SK-N-DZ (cell line): ENCODE results near the gene DENND6A.
"Not testable (repeated sequence)": the region's sequence is repeated elsewhere in the genome, so short reads cannot be mapped to it uniquely, and the experiment has no call there.

Experiments used
- DNase-seq: peaks from one replicate; pipeline ENCODE4 v3.0.0-alpha.2; 2015; ENCODE audit warnings: low spot score

DENND6A gene

DNA sequence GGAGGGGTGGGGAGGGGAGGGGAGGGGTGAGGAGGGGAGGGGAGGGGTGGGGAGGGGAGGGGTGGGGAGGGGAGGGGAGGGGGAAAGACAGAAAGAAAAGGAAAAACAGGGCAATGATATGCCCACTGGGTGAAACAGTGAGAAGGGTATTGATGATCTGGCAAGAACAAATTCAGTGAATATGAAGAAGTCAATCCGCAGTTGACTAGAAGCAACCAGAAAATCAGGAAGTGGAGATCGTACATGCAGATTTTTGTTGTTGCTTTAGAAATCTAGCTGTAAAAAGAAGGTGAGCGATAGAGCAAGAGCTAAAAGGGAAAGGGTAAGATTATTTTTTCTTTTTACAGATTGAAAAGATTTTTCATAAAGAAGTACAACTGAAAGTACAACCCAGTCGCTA, 48.1 kb downstream of the DENND6A start:
- no peak for DNase-seq

DNA sequence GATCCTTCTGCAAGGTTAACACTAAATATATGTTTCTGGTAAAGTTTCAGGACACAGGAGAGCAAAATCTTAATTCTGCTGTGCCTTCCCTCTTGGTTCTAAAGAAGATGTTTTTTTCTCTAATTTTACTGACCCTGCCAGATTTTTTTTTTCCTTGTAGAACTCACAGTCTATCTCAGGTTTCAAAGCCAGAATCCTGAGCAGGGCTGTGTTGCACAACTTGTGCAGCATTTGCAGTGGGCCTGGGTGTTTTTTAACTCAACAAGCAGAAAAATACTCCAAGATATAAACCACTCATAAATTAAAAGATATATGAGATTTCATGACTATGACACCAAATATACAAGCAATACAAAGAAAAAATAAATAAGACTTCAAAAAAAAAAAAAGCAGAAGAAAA, 55.5 kb downstream of the DENND6A start:
- DNase-seq: no peak

DNA sequence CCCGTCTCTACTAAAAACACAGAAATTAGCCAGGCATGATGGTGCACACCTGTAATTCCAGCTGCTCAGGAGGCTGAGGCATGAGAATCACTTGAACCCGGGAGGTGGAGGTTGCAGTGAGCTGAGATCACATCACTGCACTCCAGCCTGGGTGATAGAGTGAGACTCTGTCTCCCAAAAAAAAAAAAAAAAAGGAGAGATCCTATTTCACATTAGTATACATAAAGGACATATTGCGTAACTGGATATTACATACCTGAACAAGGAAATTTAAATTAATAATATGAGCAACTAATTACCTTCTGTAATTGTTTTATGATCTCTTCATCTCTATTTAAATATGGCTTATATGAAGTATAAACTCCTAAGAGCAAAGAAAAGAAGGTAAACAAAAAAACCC, 58.6 kb downstream of the DENND6A start:
- DNase-seq: not testable (repeated sequence)

DNA sequence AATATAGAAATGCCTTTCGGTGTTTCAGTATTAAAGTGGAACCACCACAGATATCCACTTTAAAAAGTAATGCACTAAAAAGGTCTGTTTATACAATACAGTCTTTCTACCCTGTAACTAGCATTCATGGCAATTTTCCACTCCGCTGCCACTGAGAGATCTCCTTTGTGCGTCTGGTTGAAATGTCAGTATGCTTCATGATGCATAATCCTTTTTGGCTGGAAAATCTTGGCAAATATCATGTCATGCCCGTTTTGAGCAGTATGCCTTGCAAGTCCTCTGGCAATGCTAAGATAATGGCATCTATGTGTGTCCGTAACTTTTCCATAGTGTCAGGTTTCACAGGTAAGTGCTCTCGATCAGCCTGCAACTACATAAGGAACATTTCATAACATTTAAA, 64.9 kb downstream of the DENND6A start:
- DNase-seq: no peak

DNA sequence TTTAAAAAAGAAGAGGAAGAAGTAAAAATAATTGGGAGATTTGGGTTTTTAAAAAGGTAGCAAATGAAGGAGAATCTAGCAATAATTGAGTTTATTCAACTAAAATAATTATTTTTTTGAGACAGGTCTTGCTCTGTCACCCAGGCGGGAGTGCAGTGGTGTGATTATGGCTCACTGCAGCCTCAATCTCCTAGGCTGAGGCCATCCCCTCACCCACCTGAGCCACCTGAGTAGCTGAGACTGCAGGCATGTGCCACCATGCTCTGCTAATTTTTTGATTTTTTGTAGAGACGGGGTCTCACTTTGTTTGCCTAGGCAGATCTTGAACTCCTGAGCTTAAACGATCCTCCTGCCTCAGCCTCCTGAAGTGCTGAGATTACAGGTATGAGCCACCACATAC, 68.1 kb downstream of the DENND6A start:
- DNase-seq: no peak

DNA sequence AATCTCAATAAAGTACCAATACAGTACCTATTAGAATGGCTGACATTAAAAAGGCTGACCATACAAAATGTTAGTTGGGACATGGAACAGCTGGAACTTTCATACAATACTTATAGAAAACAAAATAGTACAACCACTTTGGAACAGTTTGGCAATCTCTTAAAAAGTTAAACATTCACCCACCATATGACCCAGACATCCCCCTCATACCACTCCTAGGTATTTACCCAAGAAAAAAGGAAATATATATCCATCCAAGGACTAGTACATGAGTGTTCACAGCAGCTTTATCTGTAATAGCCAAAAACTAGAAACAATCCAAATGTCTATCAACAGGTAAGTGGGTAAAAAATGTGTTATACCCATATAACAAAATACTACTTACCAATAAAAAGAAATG, 70.5 kb downstream of the DENND6A start:
- no peak for DNase-seq

DNA sequence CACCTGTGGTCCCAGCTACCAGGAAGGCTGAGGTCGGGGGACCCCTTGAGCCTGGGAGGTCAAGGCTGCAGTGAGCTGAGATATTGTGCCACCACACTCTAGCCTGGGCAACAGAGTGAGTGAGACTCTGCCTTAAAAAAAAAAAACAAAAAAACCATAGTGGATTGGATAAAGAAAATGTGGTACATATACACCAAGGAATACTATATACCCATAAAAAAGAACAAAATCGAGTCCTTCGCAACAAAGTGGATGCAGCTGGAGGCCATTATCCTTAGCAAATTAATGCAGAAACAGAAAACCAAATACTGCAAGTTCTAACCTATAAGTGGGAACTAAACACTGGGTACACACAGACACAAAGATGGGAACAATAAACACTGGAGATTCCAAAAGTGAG, 75.1 kb downstream of the DENND6A start:
- DNase-seq: no peak

DNA sequence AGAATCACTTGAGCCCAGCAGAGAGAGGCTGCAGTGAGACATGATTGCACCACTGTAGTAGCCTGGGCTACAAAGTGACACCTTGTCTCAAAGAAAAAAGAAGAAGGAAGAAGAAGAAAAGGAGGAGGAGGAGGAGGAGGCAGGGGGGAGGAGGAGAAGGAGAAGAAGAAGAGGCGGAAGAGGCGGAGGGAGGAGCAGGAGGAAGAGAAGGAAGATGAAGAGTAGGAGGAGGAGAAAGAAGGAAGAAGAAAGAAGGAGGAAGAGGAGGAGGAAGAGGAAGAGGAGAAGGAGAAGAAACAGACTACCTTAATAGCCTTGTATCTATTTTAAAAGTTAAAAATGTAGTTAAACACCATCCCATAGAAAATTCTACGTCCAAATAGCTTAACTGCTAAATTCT, 76.6 kb downstream of the DENND6A start:
- DNase-seq: no peak

DNA sequence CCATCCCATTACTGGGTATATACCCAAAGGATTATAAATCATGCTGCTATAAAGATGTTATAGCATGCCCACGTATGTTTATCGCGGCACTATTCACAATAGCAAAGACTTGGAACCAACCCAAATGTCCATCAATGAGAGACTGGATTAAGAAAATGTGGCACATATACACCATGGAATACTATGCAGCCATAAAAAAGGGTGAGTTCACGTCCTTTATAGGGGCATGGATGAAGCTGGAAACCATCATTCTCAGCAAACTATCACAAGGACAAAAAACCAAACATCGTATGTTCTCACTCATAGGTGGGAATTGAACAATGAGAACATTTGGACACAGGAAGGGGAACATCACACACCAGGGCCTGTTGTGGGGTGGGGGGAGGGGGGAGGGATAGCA, 81.0 kb downstream of the DENND6A start:
- not testable (repeated sequence) for DNase-seq

DNA sequence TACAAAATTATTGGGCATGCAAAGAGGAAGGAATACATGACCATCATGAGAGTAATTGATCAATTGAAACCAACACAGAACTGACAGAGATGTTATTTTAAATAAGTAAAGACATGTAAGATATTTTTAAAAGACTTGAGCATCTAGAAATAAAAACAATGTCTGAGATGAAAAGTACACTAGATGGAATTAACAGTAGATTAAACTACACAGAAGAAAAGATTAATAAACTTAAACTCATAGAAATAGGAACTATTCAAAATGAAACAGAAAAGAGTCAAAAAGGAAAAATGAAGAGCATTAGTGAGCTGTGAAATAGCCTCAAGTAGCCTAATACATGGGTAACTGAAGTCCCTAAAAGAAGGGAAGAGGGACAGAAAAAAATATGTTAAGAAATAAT, 87.2 kb downstream of the DENND6A start:
- no peak for DNase-seq

DNA sequence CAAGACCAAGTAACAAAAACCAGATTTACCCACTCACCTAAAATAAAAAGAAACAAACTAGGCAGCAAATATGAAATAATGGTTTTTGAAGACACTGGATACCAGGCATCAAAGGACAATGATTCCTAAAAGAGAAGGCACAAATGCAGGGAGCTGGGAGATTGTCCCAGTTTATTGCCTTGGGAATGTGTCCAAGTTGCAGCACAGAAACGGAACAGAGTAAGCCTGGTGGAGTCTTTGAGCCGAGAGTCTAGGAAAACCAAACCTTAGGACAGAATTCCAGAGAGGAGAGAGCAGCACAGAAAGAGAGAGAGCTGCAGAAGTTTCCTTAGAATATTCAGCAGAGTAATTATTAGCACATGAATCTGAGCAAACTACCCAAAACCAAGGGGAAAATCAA, 87.9 kb downstream of the DENND6A start:
- no peak for DNase-seq

DNA sequence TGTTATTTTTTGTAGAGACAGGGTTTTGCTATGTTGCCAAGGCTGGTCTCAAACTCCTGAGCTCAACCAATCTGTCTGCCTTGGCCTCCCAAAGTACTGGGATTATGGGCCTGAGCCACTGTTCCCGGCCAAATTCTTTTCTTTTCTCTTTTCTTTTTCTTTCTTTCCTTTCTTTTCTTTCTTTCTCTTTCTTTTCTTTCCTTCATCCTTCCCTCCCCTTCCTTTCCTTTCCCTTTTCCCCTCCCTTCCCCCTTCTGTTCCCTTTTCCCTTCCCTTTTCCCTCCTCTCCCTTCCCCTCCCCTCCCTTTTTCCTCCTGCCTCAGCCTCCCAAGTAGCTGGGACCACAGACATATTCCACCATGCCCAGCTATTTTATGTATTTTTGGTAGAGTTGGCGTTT, 92.7 kb downstream of the DENND6A start:
- DNase-seq: no peak

DNA sequence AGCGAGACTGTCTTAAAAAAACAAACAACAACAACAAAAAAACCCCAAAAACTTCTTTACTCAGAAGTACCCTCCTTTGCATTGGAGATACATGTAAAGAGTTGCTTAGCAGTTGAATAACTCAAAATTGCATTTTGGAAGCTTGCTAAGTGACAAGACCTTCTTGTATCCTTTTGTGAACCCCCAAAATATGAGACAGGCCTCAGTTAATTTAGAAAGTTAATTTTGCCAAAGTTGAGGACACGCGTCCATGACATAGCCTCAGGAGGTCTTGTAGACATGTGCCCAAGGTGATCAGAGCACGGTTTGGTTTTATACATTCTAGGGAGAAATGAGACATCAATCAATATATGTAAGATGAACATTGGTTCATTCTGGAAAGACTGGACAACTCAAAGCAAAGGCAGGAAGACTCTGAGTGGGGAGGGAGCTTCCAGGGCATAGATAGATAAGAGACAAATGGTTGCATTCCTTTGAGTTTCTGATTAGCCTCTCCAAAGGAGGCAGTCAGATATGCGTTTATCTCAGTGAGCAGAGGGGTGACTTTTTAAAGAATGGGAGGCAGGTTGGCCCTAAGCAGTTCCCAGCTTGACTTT, 94.0 kb downstream of the DENND6A start:
- no peak for DNase-seq

DNA sequence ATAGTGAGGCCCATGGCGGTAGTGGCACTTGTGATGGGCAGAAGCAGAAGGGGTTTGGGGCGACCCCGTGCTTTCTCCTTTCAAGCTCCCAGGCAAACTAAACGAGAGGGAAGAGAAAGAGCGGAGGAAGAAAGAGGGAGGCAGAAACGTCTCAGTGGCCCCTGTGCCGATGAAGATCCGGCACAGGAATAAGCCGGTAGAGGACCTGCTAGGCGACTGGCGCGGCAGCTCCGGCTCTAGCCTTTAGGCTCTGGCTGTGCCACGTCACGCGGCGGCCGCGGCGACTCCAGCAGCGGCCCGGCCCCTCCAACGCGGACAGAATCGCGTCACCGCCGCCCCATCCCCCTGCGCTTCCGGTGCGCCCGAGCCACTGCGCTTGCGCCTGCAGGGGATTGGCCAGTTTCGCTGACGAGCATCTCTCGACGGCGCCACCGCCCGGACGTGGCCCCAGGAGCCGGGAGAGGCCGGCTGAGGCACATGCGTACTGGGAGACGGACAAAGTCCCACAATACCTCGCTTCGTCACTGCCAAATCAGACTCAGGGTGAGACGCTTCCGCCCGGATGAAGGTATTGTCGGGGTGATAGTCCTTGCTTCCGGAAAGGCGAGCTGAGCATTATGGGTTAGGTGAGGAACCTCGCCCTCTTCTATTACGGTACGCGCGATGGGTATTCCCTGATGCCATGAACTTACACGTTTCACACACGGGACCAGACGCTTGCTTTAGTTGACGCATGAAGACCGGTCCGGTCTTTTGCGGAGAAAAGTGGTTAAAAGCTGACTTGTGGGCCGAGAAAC, 95.6 kb downstream of the DENND6A start, which contains the start of gene ARF4:
Gene ARF4, minus strand, starts transcription at position 218 of the 797 bp plus-strand sequence. Its CDS starts 204 bp downstream, at position 14.
- peak; percentile 98 for DNase-seq

DNA sequence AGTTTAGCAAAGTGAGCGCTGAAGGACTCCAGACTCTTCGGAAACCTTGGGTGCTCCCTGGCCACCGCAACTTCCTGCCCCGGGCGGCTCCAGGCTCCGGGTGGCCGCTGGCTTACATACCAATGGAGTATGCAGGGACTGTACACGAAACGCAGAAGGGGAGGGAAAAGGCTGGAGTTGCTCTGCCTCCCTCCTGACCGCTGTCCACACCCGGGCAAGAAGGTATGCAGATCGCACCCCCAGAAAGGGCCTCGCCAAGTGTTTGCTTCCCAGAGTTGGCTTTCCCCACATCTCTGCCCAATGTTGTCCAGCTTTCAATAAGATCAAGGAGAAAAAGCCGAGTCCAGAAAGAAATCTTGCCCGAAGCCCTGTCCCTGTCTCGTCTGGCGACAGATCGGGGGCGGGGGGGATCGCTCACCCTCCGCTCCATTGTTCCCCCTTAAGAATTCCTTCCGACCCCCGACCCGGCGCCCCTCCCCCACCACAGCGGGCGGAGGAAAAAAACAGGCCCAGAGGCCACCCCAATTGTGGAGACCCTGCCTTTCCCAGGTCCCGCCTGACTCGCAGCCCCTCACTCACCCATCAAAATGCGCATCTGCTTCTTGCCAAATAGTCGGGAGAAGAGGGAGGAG, 96.3 kb downstream of the DENND6A start:
- DNase-seq: peak; percentile 29

DNA sequence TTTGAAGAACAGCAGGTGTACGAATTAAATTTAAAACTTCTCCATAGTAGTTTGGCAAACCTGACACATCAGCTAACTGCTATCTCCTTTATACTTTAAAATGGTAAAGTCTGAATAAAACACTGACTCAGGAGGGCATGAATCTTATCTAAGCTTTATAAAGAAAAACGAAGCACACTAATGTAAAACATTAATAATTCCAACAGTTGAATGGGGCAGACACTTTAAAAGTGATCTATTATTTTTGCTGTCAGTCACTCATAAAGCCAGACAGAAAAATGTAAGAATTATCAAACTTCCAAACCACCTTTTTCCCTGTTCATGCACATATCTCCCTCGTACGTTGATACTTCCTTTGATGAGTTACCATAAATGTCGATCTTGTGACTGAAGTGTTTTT, 98.3 kb downstream of the DENND6A start:
- DNase-seq: no peak

DNA sequence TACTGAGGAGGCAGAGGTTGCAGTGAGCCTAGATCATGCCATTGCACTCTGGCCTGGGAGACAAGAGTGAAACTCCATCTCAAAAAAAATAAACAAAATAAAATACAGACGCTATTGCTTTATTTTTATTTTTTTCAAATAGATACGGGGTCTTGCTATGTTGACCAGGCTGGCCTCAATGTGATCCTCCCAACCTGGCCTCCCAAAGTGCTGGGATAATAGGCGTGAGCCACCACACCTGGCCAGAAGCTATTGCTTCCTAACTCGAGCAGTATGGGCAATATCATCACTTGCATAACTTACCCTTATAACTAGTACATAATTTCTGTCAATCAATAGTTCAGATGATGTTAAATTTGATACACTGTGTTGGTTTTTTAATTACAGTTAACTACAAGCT, 98.7 kb downstream of the DENND6A start:
- DNase-seq: no peak

DNA sequence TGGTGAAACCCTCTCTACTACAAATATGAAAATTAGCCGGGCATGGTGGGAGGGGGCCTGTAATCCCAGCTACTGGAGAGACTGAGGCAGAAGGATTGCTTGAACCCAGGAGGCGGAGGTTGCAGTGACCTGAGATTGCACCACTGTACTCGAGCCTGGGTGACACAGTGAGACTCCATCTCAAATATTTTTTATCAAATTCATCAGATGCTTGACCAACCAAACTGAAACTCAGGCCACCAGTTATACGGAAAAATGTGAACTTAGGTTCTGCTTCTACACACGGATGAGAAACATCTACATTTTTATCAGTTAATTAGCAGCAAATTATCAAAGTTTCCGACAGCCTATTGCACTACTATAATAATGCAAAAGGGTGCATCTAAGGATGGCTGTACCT, 100.6 kb downstream of the DENND6A start:
- no peak for DNase-seq

DNA sequence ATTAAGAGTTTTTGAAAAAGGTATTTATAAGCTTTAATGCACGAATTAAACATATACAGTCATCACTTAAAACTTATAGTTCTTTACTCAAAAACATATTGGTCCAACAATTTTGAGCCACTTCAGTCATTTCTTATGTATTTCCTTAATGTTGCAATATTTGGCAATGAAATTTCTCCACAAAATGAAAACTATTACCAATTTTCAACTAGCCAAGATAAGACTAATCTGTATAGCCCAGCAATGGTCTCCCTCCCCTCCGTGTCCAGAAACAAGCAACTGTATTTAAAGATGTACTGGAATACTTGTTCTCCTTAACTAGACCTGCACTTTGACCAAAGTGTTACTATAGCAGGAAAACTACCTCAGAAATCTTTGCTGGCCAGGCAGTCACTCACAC, 105.0 kb downstream of the DENND6A start:
- no peak for DNase-seq

DNA sequence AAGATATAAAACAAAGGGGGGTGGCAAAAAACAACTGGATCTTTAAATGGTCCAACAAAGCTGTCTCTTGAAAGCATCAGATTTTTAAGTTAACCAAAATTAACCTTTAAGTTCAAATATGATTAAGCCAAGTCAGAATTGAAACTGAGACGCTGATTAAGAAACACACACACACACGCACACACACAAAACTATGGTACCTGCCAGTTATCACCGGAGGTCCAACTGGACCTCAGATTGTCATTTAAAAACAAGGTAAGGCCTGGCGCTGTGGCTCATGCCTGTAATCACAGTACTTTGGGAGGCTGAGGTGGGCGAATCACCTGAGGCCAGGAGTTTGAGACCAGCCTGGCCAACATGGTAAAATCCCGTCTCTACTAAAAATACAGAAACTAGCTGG, 106.1 kb downstream of the DENND6A start:
- DNase-seq: no peak

DNA sequence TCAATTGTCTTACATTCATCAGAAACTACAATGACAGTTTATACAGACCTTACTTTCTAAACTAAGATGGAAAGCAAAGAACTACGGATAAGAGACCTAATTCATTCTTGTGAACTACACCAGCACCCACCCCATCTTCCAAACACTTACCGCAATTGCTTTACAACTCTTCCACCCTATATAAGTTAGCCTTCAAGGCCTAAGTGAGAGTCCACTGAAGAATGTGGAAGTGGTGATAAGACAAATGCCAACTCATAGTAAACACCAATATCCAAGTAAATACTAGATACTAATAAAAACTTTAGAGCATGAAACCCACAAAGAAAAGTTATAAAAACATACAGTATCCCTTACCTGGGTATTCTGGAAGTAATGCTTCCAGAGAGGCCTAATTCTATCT, 109.3 kb downstream of the DENND6A start:
- DNase-seq: no peak

DNA sequence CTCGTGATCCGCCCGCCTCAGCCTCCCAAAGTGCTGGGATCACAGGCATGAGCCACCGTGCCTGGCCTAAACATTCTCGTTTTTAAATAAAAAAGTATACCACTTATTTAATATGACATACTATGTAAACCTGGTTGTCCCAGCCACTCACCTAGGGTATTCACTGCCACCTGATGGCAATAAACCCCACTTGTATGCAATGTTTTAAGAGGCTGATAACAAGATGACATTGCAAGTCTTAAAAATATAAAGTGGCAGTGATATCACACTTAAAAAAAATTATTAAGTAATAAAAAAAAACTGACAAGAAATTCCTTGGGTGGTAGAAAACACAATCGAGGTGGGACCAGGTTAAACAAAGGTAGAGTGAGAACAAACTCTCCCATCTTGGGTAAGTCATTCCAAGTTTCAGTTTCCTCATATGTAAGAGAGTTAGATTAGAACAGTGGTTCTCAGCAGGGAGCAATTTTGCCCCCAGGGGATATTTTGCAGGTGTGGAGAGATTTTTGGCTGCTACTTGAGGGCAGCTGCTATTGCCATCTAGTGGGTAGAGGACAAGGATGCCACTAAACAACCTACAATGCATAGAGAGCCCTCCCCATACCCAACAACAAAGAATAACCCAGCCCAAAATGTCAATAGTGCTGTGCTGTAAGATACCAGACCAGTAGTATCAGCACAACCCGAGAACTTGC, 110.3 kb downstream of the DENND6A start:
- no peak for DNase-seq
